Caco-2 (cell line): ENCODE measurements around the gene MLLT10. TPM values are rescaled to one million over a fixed set of nuclear protein-coding genes. Genes with fewer than 3 reads are reported as not detected.

Experiments
- BruUV-seq: library from RNA; stranded (reverse); fragments of 400-500 nt; replicated peaks from 2 replicates; lab custom pipeline; 2021; lab: Mats Ljungman, UMichigan
- CTCF ChIA-PET: fragments of 300-600 bp; sonication (Branson Sonifier 250); formaldehyde crosslinking; loops from one replicate; lab custom pipeline; 2022; ENCODE audit warnings: antibody characterized with exemption; lab: Charles Lee
- POLR2A ChIA-PET: fragments of 300-600 bp; sonication (Branson Sonifier 250); formaldehyde crosslinking; loops from one replicate; lab custom pipeline; 2022; ENCODE audit warnings: antibody characterized with exemption; lab: Charles Lee
- DNase-seq, 2 experiments: peaks; one replicate each; pipeline versions ENCODE4 v3.0.0 to v3.0.0-alpha.2; 2020 to 2022
- H3K27me3 ChIP-seq: replicated peaks from 2 replicates; pipeline ENCODE4 v1.6.0; 2011; ENCODE audit warnings: low read length; ENCODE audit not compliant: control insufficient read depth, insufficient read depth
- H3K36me3 ChIP-seq: 2 replicates; pipeline ENCODE4 v1.5.1; 2011; ENCODE audit warnings: low read length; ENCODE audit not compliant: control insufficient read depth, insufficient read depth
- H3K4me1 ChIP-seq: fragments of 250-450 bp; sonication (Bioruptor Pico); 2 replicates; pipeline ENCODE4 v1.5.1; 2020; ENCODE audit warnings: mild to moderate bottlenecking
- H3K4me3 ChIP-seq: 2 replicates; pipeline ENCODE4 v1.5.1; 2011; ENCODE audit warnings: low read depth, mild to moderate bottlenecking, control low read depth, low read length
- H3K9me3 ChIP-seq: fragments of 250-450 bp; sonication (Bioruptor Pico); 2 replicates; pipeline ENCODE4 v1.5.1; 2020; ENCODE audit warnings: mild to moderate bottlenecking, moderate library complexity
- H3K27ac Mint-ChIP-seq: one replicate; pipeline ENCODE4 v1.8.0; 2022; ENCODE audit warnings: mixed read lengths; ENCODE audit not compliant: unreplicated experiment
- H3K27me3 Mint-ChIP-seq: one replicate; pipeline ENCODE4 v1.8.0; 2022; ENCODE audit warnings: mixed read lengths; ENCODE audit not compliant: insufficient read depth, unreplicated experiment
- H3K36me3 Mint-ChIP-seq: one replicate; pipeline ENCODE4 v1.8.0; 2022; ENCODE audit warnings: mild to moderate bottlenecking, mixed read lengths; ENCODE audit not compliant: insufficient read depth, unreplicated experiment
- H3K4me1 Mint-ChIP-seq: one replicate; pipeline ENCODE4 v1.8.0; 2022; ENCODE audit warnings: low read depth, mixed read lengths; ENCODE audit not compliant: unreplicated experiment
- H3K4me3 Mint-ChIP-seq: one replicate; pipeline ENCODE4 v1.8.0; 2022; ENCODE audit warnings: mild to moderate bottlenecking, moderate library complexity, mixed read lengths; ENCODE audit not compliant: unreplicated experiment
- H3K9me3 Mint-ChIP-seq: one replicate; pipeline ENCODE4 v1.8.0; 2022; ENCODE audit warnings: mixed read lengths; ENCODE audit not compliant: unreplicated experiment
- CTCF ChIP-seq, 2 experiments: fragments of 200-600 bp in 1 of 2; IDR thresholded peaks; 1 replicate in 1 of 2; 2 replicates in 1 of 2; pipeline versions ENCODE4 v1.5.1 to v1.8.0; 2011 to 2022; ENCODE audit warnings: antibody characterized with exemption in 1 of 2, control low read depth in 1 of 2, inconsistent platforms in 1 of 2, low read depth in 1 of 2, low read length in 1 of 2, mild to moderate bottlenecking in 1 of 2, moderate library complexity in 1 of 2; ENCODE audit not compliant: insufficient read depth in 1 of 2, severe bottlenecking in 1 of 2, unreplicated experiment in 1 of 2
- intact Hi-C: fragments of 100-400 bp; cut with micrococcal nuclease; formaldehyde crosslinking; loops from one replicate; pipeline ENCODE4 v1.10.0; 2022; ENCODE audit not compliant: unreplicated experiment
- total RNA-seq: library from RNA; stranded (reverse); gene quantifications from 2 replicates; pipeline ENCODE4 v1.2.3, GENCODE V29; 2022

The MLLT10 gene
- total RNA-seq, 1 experiment from 2014 or later, result 84.3 TPM

GRCh38 chr10:21515361-21516241 lies 18.4 kb upstream of the MLLT10 start:
- no peak for DNase-seq
- Histone ChIP-seq H3K27me3 (no peaks in the 10 kb centered on the region), H3K4me1 (peaks cover 56% of the 10 kb centered on the region), H3K9me3 (no peaks in the 10 kb centered on the region), H3K36me3 (no peaks in the 10 kb centered on the region), H3K4me3 (peak overlapping the region; percentile 71)
- peaks cover 5% of the 10 kb centered on the region for H3K36me3 Mint-ChIP-seq
- BruUV-seq, result no TSS peak
- TF ChIP-seq CTCF (IDR thresholded peaks at IDR 0.05; ENCODE audit: insufficient read depth in 1 of 2, low read depth in 1 of 2, low read length in 1 of 2, severe bottlenecking in 1 of 2, unreplicated experiment in 1 of 2), result no peak
- no peaks in the 10 kb centered on the region for H3K27me3 Mint-ChIP-seq
- CTCF ChIA-PET, result interaction anchor here (0.7 to 3.6 kb wide), 6 partner anchors 8 to 438 kb away, joined by 3 to 25 read pairs (median 6); partner anchors contain the start of gene SKIDA1
- peaks cover 65% of the 10 kb centered on the region for H3K4me1 Mint-ChIP-seq
- intact Hi-C loops, result loop anchor here (5.0 kb wide), 1 partner anchor 437 kb away; no protein-coding TSS in a partner anchor
- H3K9me3 Mint-ChIP-seq, result no peaks in the 10 kb centered on the region
- H3K4me3 Mint-ChIP-seq, result peak overlapping the region; percentile 92
- POLR2A ChIA-PET, result interaction anchor here (0.5 to 2.4 kb wide), 6 partner anchors 10 to 354 kb away, joined by 3 to 22 read pairs (median 8); partner anchors contain the start of gene SKIDA1
- H3K27ac Mint-ChIP-seq, result peak overlapping the region; percentile 80

DNA sequence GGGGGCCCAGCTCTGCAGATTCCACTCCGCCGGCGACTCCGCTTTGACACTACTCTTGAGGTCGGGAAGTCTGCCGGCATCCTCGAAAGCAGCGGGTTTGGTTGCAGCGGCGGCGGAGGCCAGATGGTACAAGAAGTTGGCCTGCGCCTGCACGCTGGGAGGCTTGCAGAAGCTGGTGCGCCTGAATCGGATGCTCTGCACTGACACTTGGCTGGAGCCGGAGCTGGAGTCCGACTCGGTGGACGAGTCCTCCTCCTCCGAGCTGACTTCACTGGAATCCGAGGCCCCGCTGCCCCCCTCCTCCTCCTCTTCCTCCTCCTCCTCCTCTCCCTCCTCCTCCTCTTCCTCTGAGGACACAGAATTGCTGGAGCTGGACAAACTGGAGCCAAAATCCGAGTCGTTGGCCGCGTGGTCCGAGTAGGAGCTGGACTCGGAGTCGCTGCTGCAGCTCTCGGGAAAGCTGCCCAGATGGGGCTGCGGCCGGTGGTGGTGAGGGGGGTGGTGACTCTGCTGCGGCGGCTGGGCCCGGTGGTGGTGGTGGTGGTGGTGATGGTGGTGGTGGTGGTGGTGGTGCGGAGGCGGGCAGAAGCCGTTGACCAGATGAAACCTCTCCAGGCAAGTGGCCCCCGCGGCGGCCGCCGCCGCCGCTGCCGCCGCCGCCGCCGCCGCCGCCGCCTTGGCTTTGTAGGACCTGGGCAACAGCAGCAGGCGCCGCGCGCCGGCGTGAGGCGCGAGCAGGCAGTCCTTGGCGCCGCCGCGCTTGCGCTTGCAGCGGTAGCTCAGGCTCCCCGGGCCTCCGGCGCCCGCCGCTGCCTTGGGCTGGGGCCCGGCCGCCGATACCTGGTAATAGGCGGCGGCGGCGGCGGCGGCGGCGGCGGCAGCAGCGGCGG lies 17.5 kb upstream of the MLLT10 start:
- Histone ChIP-seq H3K4me3 (peak overlapping the region; percentile 71), H3K9me3 (no peaks in the 10 kb centered on the region), H3K4me1 (peaks cover 47% of the 10 kb centered on the region), H3K27me3 (no peaks in the 10 kb centered on the region), H3K36me3 (no peaks in the 10 kb centered on the region)
- peak; percentile 76 to 85 for DNase-seq
- no peaks in the 10 kb centered on the region for H3K27me3 Mint-ChIP-seq
- peaks cover 5% of the 10 kb centered on the region for H3K36me3 Mint-ChIP-seq
- peak overlapping the region; percentile 80 for H3K27ac Mint-ChIP-seq
- intact Hi-C loops, result loop anchor here (1.0 to 5.0 kb wide), 4 partner anchors 9 to 436 kb away; partner anchors contain the start of gene SKIDA1
- peak overlapping the region; percentile 92 for H3K4me3 Mint-ChIP-seq
- TF ChIP-seq CTCF (IDR thresholded peaks at IDR 0.05; ENCODE audit: insufficient read depth in 1 of 2, low read depth in 1 of 2, low read length in 1 of 2, severe bottlenecking in 1 of 2, unreplicated experiment in 1 of 2), result no peak
- POLR2A ChIA-PET, result interaction anchor here (0.6 to 2.4 kb wide), 6 partner anchors 9 to 355 kb away, joined by 3 to 22 read pairs (median 8); partner anchors contain the start of gene SKIDA1
- H3K4me1 Mint-ChIP-seq, result peaks cover 59% of the 10 kb centered on the region
- CTCF ChIA-PET, result interaction anchor here (0.6 to 3.6 kb wide), 6 partner anchors 9 to 244 kb away, joined by 3 to 25 read pairs (median 6); partner anchors contain the start of gene SKIDA1
- H3K9me3 Mint-ChIP-seq, result no peaks in the 10 kb centered on the region
- BruUV-seq, result no TSS peak
